22Rv1 (cell line): ENCODE measurements around the gene RMI2.

ENCODE experiments used
- ZFX ChIP-seq: fragments of 450-650 bp; IDR thresholded peaks from 2 replicates; pipeline ENCODE4 v1.6.1; 2017; ENCODE audit warnings: antibody characterized with exemption, borderline replicate concordance
- TF ChIP-seq, protein P1 (sequence below): fragments of 450-650 bp; IDR thresholded peaks from 2 replicates; pipeline ENCODE4 v1.5.1; 2017; ENCODE audit warnings: mild to moderate bottlenecking

DNA sequence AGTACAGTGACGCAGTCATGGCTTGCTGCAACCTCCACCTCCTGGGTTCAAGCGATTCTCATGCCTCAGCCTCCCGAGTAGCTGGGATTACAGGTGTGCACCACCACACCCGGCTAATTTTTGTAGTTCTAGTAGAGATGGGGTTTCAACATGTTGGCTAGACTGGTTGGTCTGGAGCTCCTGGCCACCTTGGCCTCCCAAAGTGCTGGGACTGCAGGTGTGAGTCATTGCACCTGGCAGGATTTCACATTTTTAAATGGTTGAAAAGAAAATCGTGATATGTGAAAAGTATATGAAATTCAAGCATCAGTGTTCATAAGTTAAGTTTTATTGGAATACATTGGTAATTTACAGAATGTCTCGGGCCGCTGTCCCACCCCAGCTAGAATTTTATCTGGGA is 2.6 kb downstream of the RMI2 start:
- TF ChIP-seq, protein P1, sequence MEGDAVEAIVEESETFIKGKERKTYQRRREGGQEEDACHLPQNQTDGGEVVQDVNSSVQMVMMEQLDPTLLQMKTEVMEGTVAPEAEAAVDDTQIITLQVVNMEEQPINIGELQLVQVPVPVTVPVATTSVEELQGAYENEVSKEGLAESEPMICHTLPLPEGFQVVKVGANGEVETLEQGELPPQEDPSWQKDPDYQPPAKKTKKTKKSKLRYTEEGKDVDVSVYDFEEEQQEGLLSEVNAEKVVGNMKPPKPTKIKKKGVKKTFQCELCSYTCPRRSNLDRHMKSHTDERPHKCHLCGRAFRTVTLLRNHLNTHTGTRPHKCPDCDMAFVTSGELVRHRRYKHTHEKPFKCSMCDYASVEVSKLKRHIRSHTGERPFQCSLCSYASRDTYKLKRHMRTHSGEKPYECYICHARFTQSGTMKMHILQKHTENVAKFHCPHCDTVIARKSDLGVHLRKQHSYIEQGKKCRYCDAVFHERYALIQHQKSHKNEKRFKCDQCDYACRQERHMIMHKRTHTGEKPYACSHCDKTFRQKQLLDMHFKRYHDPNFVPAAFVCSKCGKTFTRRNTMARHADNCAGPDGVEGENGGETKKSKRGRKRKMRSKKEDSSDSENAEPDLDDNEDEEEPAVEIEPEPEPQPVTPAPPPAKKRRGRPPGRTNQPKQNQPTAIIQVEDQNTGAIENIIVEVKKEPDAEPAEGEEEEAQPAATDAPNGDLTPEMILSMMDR = no peak
- no peak for TF ChIP-seq ZFX
